Glutamatergic neuron (in vitro differentiated cells): Measurements from ENCODE around the gene MIGA1. TPM values are rescaled to one million over a fixed set of nuclear protein-coding genes. Genes with fewer than 3 reads are reported as not detected.
"Not testable (repeated sequence)": the region's sequence is repeated elsewhere in the genome, so short reads cannot be mapped to it uniquely, and the experiment has no call there.

Experiments
- DNase-seq: peaks from one replicate; pipeline ENCODE4 v3.0.0; 2022
- H3K27ac Mint-ChIP-seq: one replicate; pipeline ENCODE4 v1.8.0; 2020; ENCODE audit warnings: mild to moderate bottlenecking, mixed read lengths, inconsistent platforms; ENCODE audit not compliant: unreplicated experiment
- H3K27me3 Mint-ChIP-seq: one replicate; pipeline ENCODE4 v1.8.0; 2020; ENCODE audit warnings: mild to moderate bottlenecking, moderate library complexity, mixed read lengths, inconsistent platforms; ENCODE audit not compliant: unreplicated experiment
- H3K36me3 Mint-ChIP-seq: one replicate; pipeline ENCODE4 v1.8.0; 2020; ENCODE audit warnings: mild to moderate bottlenecking, mixed read lengths, inconsistent platforms; ENCODE audit not compliant: unreplicated experiment
- H3K4me1 Mint-ChIP-seq: one replicate; pipeline ENCODE4 v1.8.0; 2020; ENCODE audit warnings: mild to moderate bottlenecking, low read depth, mixed read lengths, inconsistent platforms; ENCODE audit not compliant: unreplicated experiment
- H3K4me3 Mint-ChIP-seq: one replicate; pipeline ENCODE4 v1.8.0; 2020; ENCODE audit warnings: mild to moderate bottlenecking, mixed read lengths, inconsistent platforms; ENCODE audit not compliant: unreplicated experiment
- H3K9me3 Mint-ChIP-seq: one replicate; pipeline ENCODE4 v1.8.0; 2020; ENCODE audit warnings: mild to moderate bottlenecking, moderate library complexity, mixed read lengths, inconsistent platforms; ENCODE audit not compliant: unreplicated experiment
- CTCF ChIP-seq: fragments of 200-600 bp; sonication (generic); IDR thresholded peaks from one replicate; pipeline ENCODE4 v1.5.0; 2021; ENCODE audit not compliant: partially characterized antibody, unreplicated experiment
- total RNA-seq: library from RNA; stranded (reverse); fragmentation: NEBNext Ultra II Directional; extraction: Animal tissue kit (Norgen Biotek cat#: 25700); gene quantifications from one replicate; pipeline ENCODE4 v1.2.1, GENCODE V29; 2021; ENCODE audit not compliant: unreplicated experiment

Gene MIGA1
- total RNA-seq, 1 donor from 2014 or later: 10.2 TPM

DNA sequence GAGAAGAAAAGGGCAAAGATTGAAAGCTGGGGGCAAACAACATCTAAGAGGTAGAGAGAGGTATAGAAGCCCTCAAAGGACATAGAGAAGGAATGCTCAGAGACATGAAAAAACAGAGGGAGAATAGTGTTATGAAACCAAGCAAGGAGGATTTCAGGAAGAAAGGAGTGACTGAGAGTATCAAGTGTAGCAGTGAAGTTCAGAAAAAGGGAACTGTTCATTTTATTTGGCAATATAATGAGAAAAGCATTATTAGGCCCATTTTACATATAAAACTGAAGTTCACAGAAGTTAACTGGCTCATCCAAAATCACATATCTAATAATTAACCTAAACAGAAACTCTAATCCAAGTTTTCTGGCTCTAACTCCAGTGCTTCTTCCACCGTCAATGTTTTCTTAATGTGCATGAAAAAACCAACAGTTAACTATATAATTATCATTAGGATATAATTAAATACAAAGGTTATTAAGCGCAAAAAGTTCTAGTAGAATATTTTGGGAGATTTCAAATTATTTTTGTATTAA, 126.6 kb downstream of the MIGA1 start:
- no peaks in the 10 kb centered on the region for H3K9me3 Mint-ChIP-seq
- no peaks in the 10 kb centered on the region for H3K36me3 Mint-ChIP-seq
- H3K4me3 Mint-ChIP-seq: no peak overlapping the region
- no peaks in the 10 kb centered on the region for H3K27me3 Mint-ChIP-seq
- no peaks in the 10 kb centered on the region for H3K4me1 Mint-ChIP-seq
- H3K27ac Mint-ChIP-seq: no peak overlapping the region
- no peak for DNase-seq
- no peak for TF ChIP-seq CTCF

- H3K4me1 Mint-ChIP-seq: no peaks in the 10 kb centered on the region
- TF ChIP-seq CTCF: no peak
- H3K9me3 Mint-ChIP-seq: no peaks in the 10 kb centered on the region
- H3K36me3 Mint-ChIP-seq: no peaks in the 10 kb centered on the region
- no peak overlapping the region for H3K27ac Mint-ChIP-seq
- DNase-seq: no peak
- H3K27me3 Mint-ChIP-seq: no peaks in the 10 kb centered on the region
- H3K4me3 Mint-ChIP-seq: no peak overlapping the region
These were observed 127.2 kb downstream of the MIGA1 start for GRCh38 chr1:77906624-77907023.

DNA sequence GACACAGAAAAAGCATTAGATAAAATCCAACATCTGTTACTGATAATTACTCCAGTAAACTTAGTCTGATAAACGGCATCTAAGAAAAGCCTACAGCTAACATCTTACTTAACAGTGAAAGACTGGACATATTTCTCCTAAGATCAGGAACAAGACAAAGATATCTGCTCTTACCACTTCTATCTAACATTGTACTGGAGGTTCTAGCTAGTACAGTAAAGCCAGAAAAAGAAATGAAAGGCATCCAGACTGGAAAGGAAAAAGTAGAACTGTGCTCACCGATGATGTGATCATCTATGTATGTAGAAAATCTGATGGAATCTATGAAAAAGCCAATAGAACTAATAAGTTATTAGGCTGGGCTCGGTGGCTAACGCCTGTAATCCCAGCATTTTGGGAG, 130.7 kb downstream of the MIGA1 start:
- Mint-ChIP-seq H3K27me3 (no peaks in the 10 kb centered on the region), H3K4me1 (no peaks in the 10 kb centered on the region), H3K27ac (no peak overlapping the region), H3K4me3 (no peak overlapping the region), H3K36me3 (no peaks in the 10 kb centered on the region), H3K9me3 (no peaks in the 10 kb centered on the region)
- TF ChIP-seq CTCF: no peak
- DNase-seq: no peak

DNA sequence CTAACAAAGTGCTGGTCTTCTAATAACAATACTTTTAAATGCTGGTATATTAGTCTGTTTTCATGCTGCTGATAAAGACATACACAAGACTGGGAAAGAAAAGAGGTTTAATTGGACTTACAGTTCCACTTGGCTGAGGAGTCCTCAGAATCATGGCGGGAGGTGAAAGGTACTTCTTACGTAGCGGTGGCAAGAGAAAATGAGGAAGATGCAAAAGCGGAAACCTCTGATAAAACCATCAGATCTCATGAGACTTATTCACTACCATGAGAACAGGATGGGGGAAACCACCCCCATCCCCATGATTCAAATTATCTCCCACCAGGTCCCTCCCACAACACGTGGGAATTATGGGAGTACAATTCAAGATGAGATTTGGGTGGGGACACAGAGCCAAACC, 139.5 kb downstream of the MIGA1 start:
- not testable (repeated sequence) for DNase-seq, H3K27me3 Mint-ChIP-seq, H3K27ac Mint-ChIP-seq, H3K36me3 Mint-ChIP-seq, H3K4me3 Mint-ChIP-seq, H3K4me1 Mint-ChIP-seq, H3K9me3 Mint-ChIP-seq

DNA sequence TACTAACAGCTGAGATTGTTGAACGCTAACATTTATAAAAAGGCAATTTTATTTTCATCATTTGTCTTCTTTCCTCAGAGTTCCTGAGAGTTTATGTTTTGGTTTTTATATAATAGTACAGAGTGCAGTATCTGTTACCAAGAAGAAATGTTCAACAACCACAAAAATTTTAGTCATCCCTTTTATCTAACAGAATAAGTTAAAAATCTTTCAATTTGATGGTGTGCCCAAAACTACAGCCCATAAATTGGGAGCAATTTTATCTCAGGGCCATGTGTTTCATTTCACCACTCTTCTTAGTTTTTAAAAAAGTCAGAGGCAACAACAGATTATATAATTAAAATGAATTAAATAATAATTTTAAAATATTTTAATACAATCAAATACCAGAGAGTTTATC, 146.1 kb downstream of the MIGA1 start:
- H3K9me3 Mint-ChIP-seq: no peaks in the 10 kb centered on the region
- no peak for DNase-seq
- no peak for TF ChIP-seq CTCF
- H3K4me1 Mint-ChIP-seq: no peaks in the 10 kb centered on the region
- H3K4me3 Mint-ChIP-seq: no peak overlapping the region
- H3K36me3 Mint-ChIP-seq: no peaks in the 10 kb centered on the region
- peaks cover 2% of the 10 kb centered on the region for H3K27me3 Mint-ChIP-seq
- no peak overlapping the region for H3K27ac Mint-ChIP-seq

- TF ChIP-seq CTCF: no peak
- no peak overlapping the region for H3K27ac Mint-ChIP-seq
- H3K36me3 Mint-ChIP-seq: no peaks in the 10 kb centered on the region
- no peak overlapping the region for H3K4me3 Mint-ChIP-seq
- H3K27me3 Mint-ChIP-seq: peaks cover 2% of the 10 kb centered on the region
- H3K4me1 Mint-ChIP-seq: no peaks in the 10 kb centered on the region
- H3K9me3 Mint-ChIP-seq: no peaks in the 10 kb centered on the region
- DNase-seq: no peak
These were observed 146.5 kb downstream of the MIGA1 start for GRCh38 chr1:77925956-77926355.
